SU-DHL-6 (cell line): ENCODE results near the gene MIGA1.

Experiments
- H2AFZ ChIP-seq: fragments of 200-600 bp; sonication (generic); 2 replicates; pipeline ENCODE4 v1.6.1; 2014; ENCODE audit warnings: low read depth, mild to moderate bottlenecking, moderate library complexity, mixed read lengths, antibody characterized with exemption, low read length; ENCODE audit not compliant: severe bottlenecking
- H3F3A ChIP-seq: fragments of 200-600 bp; shearing (Covaris generic); 2 replicates; pipeline ENCODE4 v1.6.0; 2016; ENCODE audit warnings: antibody characterized with exemption, mild to moderate bottlenecking; ENCODE audit not compliant: insufficient read depth
- H3K27ac ChIP-seq: fragments of 200-600 bp; sonication (generic); 2 replicates; pipeline ENCODE4 v1.5.1; 2016; ENCODE audit warnings: low read depth, mild to moderate bottlenecking, low read length, moderate library complexity, mixed read lengths
- H3K27me3 ChIP-seq: fragments of 200-600 bp; sonication (generic), shearing (Covaris generic); 2 replicates; pipeline ENCODE4 v1.6.0; 2014; ENCODE audit warnings: mild to moderate bottlenecking, low read length
- H3K36me3 ChIP-seq: fragments of 200-600 bp; sonication (generic); 2 replicates; pipeline ENCODE4 v1.6.1; 2014; ENCODE audit warnings: mild to moderate bottlenecking, low read length, mixed read lengths
- H3K4me2 ChIP-seq: fragments of 300-600, 200-600 bp; shearing (Covaris generic), sonication (generic); 2 replicates; pipeline ENCODE4 v1.6.0; 2014; ENCODE audit warnings: low read length, low read depth, mild to moderate bottlenecking; ENCODE audit not compliant: poor library complexity, severe bottlenecking
- H3K4me3 ChIP-seq: fragments of 200-600 bp; sonication (generic); 2 replicates; pipeline ENCODE4 v1.5.1; 2014; ENCODE audit warnings: antibody characterized with exemption, low read length, mild to moderate bottlenecking, mixed read lengths; ENCODE audit not compliant: insufficient read depth, poor library complexity, severe bottlenecking
- H3K79me2 ChIP-seq: fragments of 200-600 bp; sonication (generic); 2 replicates; pipeline ENCODE4 v1.6.1; 2014; ENCODE audit warnings: mild to moderate bottlenecking, low read length, moderate library complexity; ENCODE audit not compliant: insufficient read depth
- H3K9ac ChIP-seq: fragments of 200-600 bp; sonication (generic); 2 replicates; pipeline ENCODE4 v1.7.0; 2014; ENCODE audit warnings: mild to moderate bottlenecking, low read length
- H3K9me2 ChIP-seq: fragments of 200-600 bp; sonication (generic); replicated peaks from 2 replicates; pipeline ENCODE4 v1.6.1; 2014; ENCODE audit warnings: low read length; ENCODE audit not compliant: insufficient read depth
- H3K9me3 ChIP-seq: fragments of 200-600 bp; sonication (generic); 2 replicates; pipeline ENCODE4 v1.6.1; 2014; ENCODE audit warnings: low read length, mixed read lengths; ENCODE audit not compliant: insufficient read depth
- H4K20me1 ChIP-seq: fragments of 200-600 bp; sonication (generic); 2 replicates; pipeline ENCODE4 v1.6.1; 2014; ENCODE audit warnings: low read depth, mild to moderate bottlenecking, antibody characterized with exemption, low read length, moderate library complexity, mixed read lengths
- CTCF ChIP-seq: fragments of 200-600 bp; sonication (generic); IDR thresholded peaks from one replicate; pipeline ENCODE4 v1.5.1; 2017; ENCODE audit warnings: antibody characterized with exemption, mild to moderate bottlenecking, low read length, moderate library complexity; ENCODE audit not compliant: insufficient read depth, poor library complexity, severe bottlenecking
- EZH2phosphoT487 ChIP-seq: fragments of 200-600 bp; sonication (generic), shearing (Covaris generic); conservative IDR thresholded peaks from 2 replicates; pipeline ENCODE4 v1.6.1; 2018; ENCODE audit warnings: mild to moderate bottlenecking, antibody characterized with exemption, low read length, moderate library complexity, mixed read lengths

The MIGA1 gene

GRCh38 chr1:77779529-77780281 lies at the start of gene MIGA1:
TSS of gene MIGA1 (plus strand) at chr1:77779649. CDS start at chr1:77783253, 3,604 bp downstream.
- no peaks in the 10 kb centered on the region for H3K27me3 ChIP-seq
- peak within 1 kb of the TSS; percentile 96 for H3K4me2 ChIP-seq
- H3K9ac ChIP-seq = peak within 1 kb of the TSS; percentile 76
- no peaks in the 10 kb centered on the region for H3K9me2 ChIP-seq
- peaks cover 8% of the 10 kb centered on the region for H3K36me3 ChIP-seq
- peak within 1 kb of the TSS; percentile 15; the same call in 1 of the 2 replicates for H3K27ac ChIP-seq
- peak within 1 kb of the TSS; percentile 90 for H3K4me3 ChIP-seq
- H2AFZ ChIP-seq = peak within 1 kb of the TSS; percentile 55
- H3K79me2 ChIP-seq = peaks cover 40% of the 10 kb centered on the region
- no peaks in the 10 kb centered on the region for H4K20me1 ChIP-seq
- H3F3A ChIP-seq = peaks cover 18% of the 10 kb centered on the region
- TF ChIP-seq CTCF (no peak), EZH2phosphoT487 (no peak)
- no peaks in the 10 kb centered on the region for H3K9me3 ChIP-seq

- no peak overlapping the region for H2AFZ ChIP-seq
- peaks cover 10% of the 10 kb centered on the region for H3K36me3 ChIP-seq
- no peak overlapping the region for H3K4me3 ChIP-seq
- no peaks in the 10 kb centered on the region for H4K20me1 ChIP-seq
- no peak overlapping the region for H3K4me2 ChIP-seq
- no peak overlapping the region for H3K9ac ChIP-seq
- H3K9me2 ChIP-seq = no peaks in the 10 kb centered on the region
- no peaks in the 10 kb centered on the region for H3K79me2 ChIP-seq
- no peaks in the 10 kb centered on the region for H3F3A ChIP-seq
- H3K9me3 ChIP-seq = no peaks in the 10 kb centered on the region
- no peak overlapping the region for H3K27ac ChIP-seq
- no peak for TF ChIP-seq EZH2phosphoT487
- no peak for TF ChIP-seq CTCF
- H3K27me3 ChIP-seq = no peaks in the 10 kb centered on the region
These were observed 47.4 kb upstream of the MIGA1 start for GRCh38 chr1:77732090-77732489.

- Histone ChIP-seq H3K79me2 (peaks cover 13% of the 10 kb centered on the region), H3K27me3 (no peaks in the 10 kb centered on the region), H3K4me3 (no peak overlapping the region), H3F3A (no peaks in the 10 kb centered on the region), H3K9ac (no peak overlapping the region), H3K9me2 (no peaks in the 10 kb centered on the region), H2AFZ (no peak overlapping the region), H3K4me2 (no peak overlapping the region), H4K20me1 (peaks cover 5% of the 10 kb centered on the region; the same call in 1 of the 2 replicates), H3K36me3 (peaks cover 15% of the 10 kb centered on the region; the same call in 1 of the 2 replicates), H3K27ac (no peak overlapping the region), H3K9me3 (no peaks in the 10 kb centered on the region)
- no peak for TF ChIP-seq CTCF
- no peak for TF ChIP-seq EZH2phosphoT487
These were observed 40.2 kb upstream of the MIGA1 start for GRCh38 chr1:77739235-77739634.
